Type B pancreatic cell (in vitro differentiated cells): Measurements from ENCODE around the gene BMP2K. TPM values are rescaled to one million over a fixed set of nuclear protein-coding genes. Genes with fewer than 3 reads are reported as not detected.
A peak's percentile ranks its signal among the peaks of the same experiment; 100 is the strongest.

Experiments
- DNase-seq: peaks from one replicate; pipeline ENCODE4 v3.0.0; 2021; ENCODE audit warnings: mixed read lengths; ENCODE audit not compliant: unreplicated experiment; ENCODE audit errors: extremely low spot score
- H3K27ac Mint-ChIP-seq: 2 replicates; pipeline ENCODE4 v1.8.0; 2021; ENCODE audit warnings: mild to moderate bottlenecking, mixed read lengths
- H3K27me3 Mint-ChIP-seq: 2 replicates; pipeline ENCODE4 v1.8.0; 2021; ENCODE audit warnings: mixed read lengths
- H3K36me3 Mint-ChIP-seq: 2 replicates; pipeline ENCODE4 v1.8.0; 2021; ENCODE audit warnings: mixed read lengths
- H3K4me1 Mint-ChIP-seq: one replicate; pipeline ENCODE4 v1.8.0; 2021; ENCODE audit warnings: mixed read lengths; ENCODE audit not compliant: unreplicated experiment
- H3K4me3 Mint-ChIP-seq: 2 replicates; pipeline ENCODE4 v1.8.0; 2021; ENCODE audit warnings: mild to moderate bottlenecking, mixed read lengths
- H3K9me3 Mint-ChIP-seq: 2 replicates; pipeline ENCODE4 v1.8.0; 2021; ENCODE audit warnings: mixed read lengths
- total RNA-seq: library from RNA; stranded (reverse); gene quantifications from 2 replicates; pipeline ENCODE4 v1.2.1, GENCODE V29; 2021; ENCODE audit warnings: low replicate concordance
- TF ChIP-seq, protein P1 (sequence below): fragments of 200-600 bp; sonication (generic); conservative IDR thresholded peaks from 2 replicates; pipeline ENCODE4 v1.5.0; 2021; ENCODE audit warnings: antibody characterized with exemption, mild to moderate bottlenecking

The BMP2K gene
- total RNA-seq, 1 donor from 2014 or later, result 40.9 TPM

DNA sequence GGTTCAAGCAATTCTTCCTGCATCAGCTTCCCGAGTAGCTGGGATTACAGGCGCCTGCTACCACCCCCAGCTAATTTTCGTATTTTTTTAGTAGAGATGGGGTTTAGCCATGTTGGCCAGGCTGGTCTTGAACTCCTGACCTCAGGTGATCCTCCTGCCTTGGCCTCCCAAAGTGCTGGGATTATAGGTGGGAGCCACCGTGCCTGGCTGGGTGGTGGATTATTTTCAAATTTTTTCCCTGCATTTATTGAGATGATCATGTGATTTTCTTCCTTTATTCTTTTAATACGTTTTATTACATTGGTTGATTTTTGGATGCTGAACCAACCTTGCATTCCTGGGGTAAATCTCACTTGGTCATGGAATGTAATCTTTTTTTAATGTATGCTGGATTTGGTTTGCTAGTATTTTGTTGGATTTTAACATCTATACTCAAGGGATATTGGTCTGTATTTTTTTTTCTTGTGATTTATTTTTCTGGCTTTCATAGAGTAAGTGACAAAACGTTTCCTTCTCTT, 30.9 kb downstream of the BMP2K start:
- Mint-ChIP-seq H3K4me3 (no peak overlapping the region), H3K9me3 (peaks cover 9% of the 10 kb centered on the region), H3K36me3 (peaks cover 26% of the 10 kb centered on the region), H3K27ac (no peak overlapping the region), H3K4me1 (peaks cover 9% of the 10 kb centered on the region), H3K27me3 (no peaks in the 10 kb centered on the region)
- TF ChIP-seq, protein P1, sequence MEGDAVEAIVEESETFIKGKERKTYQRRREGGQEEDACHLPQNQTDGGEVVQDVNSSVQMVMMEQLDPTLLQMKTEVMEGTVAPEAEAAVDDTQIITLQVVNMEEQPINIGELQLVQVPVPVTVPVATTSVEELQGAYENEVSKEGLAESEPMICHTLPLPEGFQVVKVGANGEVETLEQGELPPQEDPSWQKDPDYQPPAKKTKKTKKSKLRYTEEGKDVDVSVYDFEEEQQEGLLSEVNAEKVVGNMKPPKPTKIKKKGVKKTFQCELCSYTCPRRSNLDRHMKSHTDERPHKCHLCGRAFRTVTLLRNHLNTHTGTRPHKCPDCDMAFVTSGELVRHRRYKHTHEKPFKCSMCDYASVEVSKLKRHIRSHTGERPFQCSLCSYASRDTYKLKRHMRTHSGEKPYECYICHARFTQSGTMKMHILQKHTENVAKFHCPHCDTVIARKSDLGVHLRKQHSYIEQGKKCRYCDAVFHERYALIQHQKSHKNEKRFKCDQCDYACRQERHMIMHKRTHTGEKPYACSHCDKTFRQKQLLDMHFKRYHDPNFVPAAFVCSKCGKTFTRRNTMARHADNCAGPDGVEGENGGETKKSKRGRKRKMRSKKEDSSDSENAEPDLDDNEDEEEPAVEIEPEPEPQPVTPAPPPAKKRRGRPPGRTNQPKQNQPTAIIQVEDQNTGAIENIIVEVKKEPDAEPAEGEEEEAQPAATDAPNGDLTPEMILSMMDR, result no peak
- DNase-seq, result no peak

GRCh38 chr4:78809295-78809694, 33.1 kb downstream of the BMP2K start:
- Mint-ChIP-seq H3K27ac (no peak overlapping the region), H3K4me3 (no peak overlapping the region), H3K36me3 (peaks cover 29% of the 10 kb centered on the region), H3K4me1 (peaks cover 9% of the 10 kb centered on the region), H3K27me3 (no peaks in the 10 kb centered on the region), H3K9me3 (peaks cover 9% of the 10 kb centered on the region)
- no peak for DNase-seq
- TF ChIP-seq, protein P1, result no peak

- Mint-ChIP-seq H3K27ac (peak overlapping the region; percentile 60), H3K9me3 (peaks cover 9% of the 10 kb centered on the region), H3K27me3 (no peaks in the 10 kb centered on the region), H3K4me1 (peaks cover 9% of the 10 kb centered on the region), H3K36me3 (peaks cover 29% of the 10 kb centered on the region), H3K4me3 (no peak overlapping the region)
- DNase-seq, result no peak
- TF ChIP-seq, protein P1, result no peak
Observed at GRCh38 chr4:78809928-78810835, 34.0 kb downstream of the BMP2K start.

DNA sequence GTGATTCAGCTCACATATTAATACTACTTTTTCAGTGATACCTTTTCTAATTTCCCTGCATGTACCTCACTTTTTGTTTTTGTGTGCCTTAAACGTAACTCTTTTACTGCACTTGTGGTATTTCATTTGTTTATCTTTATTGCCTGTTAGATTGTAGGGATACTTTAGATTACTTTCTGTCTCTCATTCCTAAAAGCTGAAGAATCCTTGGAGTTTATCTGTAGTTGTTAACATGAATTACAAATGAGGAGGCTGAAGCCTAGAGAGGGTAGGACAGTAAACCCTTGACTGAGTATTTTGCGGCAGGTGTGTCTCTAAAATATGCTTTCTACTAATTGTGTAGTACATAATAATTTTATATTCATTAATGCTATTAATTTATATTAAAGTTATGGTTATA, 34.9 kb downstream of the BMP2K start:
- H3K4me1 Mint-ChIP-seq, result peaks cover 9% of the 10 kb centered on the region
- H3K4me3 Mint-ChIP-seq, result no peak overlapping the region
- peaks cover 29% of the 10 kb centered on the region for H3K36me3 Mint-ChIP-seq
- DNase-seq, result no peak
- peak overlapping the region; percentile 19 for H3K27ac Mint-ChIP-seq
- TF ChIP-seq, protein P1, result no peak
- H3K27me3 Mint-ChIP-seq, result no peaks in the 10 kb centered on the region
- H3K9me3 Mint-ChIP-seq, result peaks cover 9% of the 10 kb centered on the region

- Mint-ChIP-seq H3K9me3 (no peaks in the 10 kb centered on the region), H3K4me3 (no peak overlapping the region), H3K36me3 (no peaks in the 10 kb centered on the region), H3K27ac (no peak overlapping the region), H3K4me1 (peaks cover 8% of the 10 kb centered on the region), H3K27me3 (no peaks in the 10 kb centered on the region)
- no peak for DNase-seq
- TF ChIP-seq, protein P1, result no peak
Observed at GRCh38 chr4:78818530-78819079, 42.5 kb downstream of the BMP2K start.
